BLaER1 (cell line): ENCODE data around the gene CYP26A1.
A peak's percentile ranks its signal among the peaks of the same experiment; 100 is the strongest.

ENCODE experiments used
- H3K27ac ChIP-seq: shearing (Covaris generic); formaldehyde crosslinking; 2 replicates; pipeline ENCODE4 v1.8.1; 2022
- H3K27me3 ChIP-seq: shearing (Covaris generic); formaldehyde crosslinking; 2 replicates; pipeline ENCODE4 v1.8.1; 2022
- H3K36me3 ChIP-seq: shearing (Covaris generic); formaldehyde crosslinking; 2 replicates; pipeline ENCODE4 v1.8.1; 2022
- H3K4me1 ChIP-seq: shearing (Covaris generic); formaldehyde crosslinking; 2 replicates; pipeline ENCODE4 v1.8.1; 2022
- H3K4me2 ChIP-seq: shearing (Covaris generic); formaldehyde crosslinking; 2 replicates; pipeline ENCODE4 v1.8.1; 2022
- H3K4me3 ChIP-seq: shearing (Covaris generic); formaldehyde crosslinking; 2 replicates; pipeline ENCODE4 v1.8.1; 2022
- H3K9ac ChIP-seq: shearing (Covaris generic); formaldehyde crosslinking; 2 replicates; pipeline ENCODE4 v1.8.1; 2022
- H3K9me3 ChIP-seq: shearing (Covaris generic); formaldehyde crosslinking; 2 replicates; pipeline ENCODE4 v1.8.1; 2022
- H4K20me1 ChIP-seq: shearing (Covaris generic); formaldehyde crosslinking; 2 replicates; pipeline ENCODE4 v1.8.1; 2022
- Cebpa-rat ChIP-seq: shearing (Covaris generic); IDR thresholded peaks from 2 replicates; pipeline ENCODE4 v1.8.1; 2022

CYP26A1 gene

GRCh38 chr10:93070378-93071176 is 3.1 kb upstream of the CYP26A1 start:
- Histone ChIP-seq H3K4me1 (peaks cover 18% of the 10 kb centered on the region), H3K9ac (no peak overlapping the region)

DNA sequence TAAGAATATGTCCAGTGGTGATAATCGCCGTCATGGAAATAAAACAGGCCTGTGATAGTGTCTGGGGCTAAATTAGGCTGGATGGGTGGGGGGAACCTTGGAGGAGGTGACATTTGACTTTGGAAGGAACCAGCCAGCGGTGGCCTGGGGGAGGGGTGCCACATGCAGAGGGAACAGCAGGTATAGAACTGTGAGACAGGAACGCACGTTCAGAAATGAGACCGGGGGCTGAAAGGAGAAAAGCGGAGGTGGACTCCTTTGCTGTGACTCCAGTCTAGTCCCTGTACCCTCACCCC is 2.6 kb upstream of the CYP26A1 start:
- Histone ChIP-seq H3K4me3 (no peak overlapping the region), H3K36me3 (no peaks in the 10 kb centered on the region), H4K20me1 (peaks cover 51% of the 10 kb centered on the region), H3K27me3 (peaks cover 97% of the 10 kb centered on the region), H3K4me2 (no peak overlapping the region), H3K27ac (no peak overlapping the region), H3K9me3 (peaks cover 4% of the 10 kb centered on the region; the same call in 1 of the 2 replicates), H3K4me1 (peaks cover 18% of the 10 kb centered on the region), H3K9ac (no peak overlapping the region)
- TF ChIP-seq Cebpa-rat, result no peak

More at GRCh38 chr10:93070378-93071176, 3.1 kb upstream of the CYP26A1 start:
- Histone ChIP-seq H3K4me2 (no peak overlapping the region), H3K9me3 (peaks cover 4% of the 10 kb centered on the region; the same call in 1 of the 2 replicates), H4K20me1 (peaks cover 56% of the 10 kb centered on the region), H3K36me3 (no peaks in the 10 kb centered on the region), H3K4me3 (no peak overlapping the region), H3K27me3 (peaks cover 99% of the 10 kb centered on the region), H3K27ac (no peak overlapping the region)
- no peak for TF ChIP-seq Cebpa-rat

GRCh38 chr10:93071674-93072224 is 1.9 kb upstream of the CYP26A1 start:
- no peak for TF ChIP-seq Cebpa-rat
- Histone ChIP-seq H3K4me2 (no peak overlapping the region), H3K27ac (no peak overlapping the region), H3K27me3 (peaks cover 91% of the 10 kb centered on the region), H4K20me1 (peaks cover 51% of the 10 kb centered on the region), H3K4me3 (no peak overlapping the region), H3K4me1 (peaks cover 18% of the 10 kb centered on the region), H3K9ac (no peak overlapping the region), H3K9me3 (peaks cover 4% of the 10 kb centered on the region; the same call in 1 of the 2 replicates), H3K36me3 (no peaks in the 10 kb centered on the region)

- Histone ChIP-seq H3K9me3 (peaks cover 4% of the 10 kb centered on the region; the same call in 1 of the 2 replicates), H4K20me1 (peaks cover 51% of the 10 kb centered on the region), H3K27ac (no peak overlapping the region), H3K9ac (no peak overlapping the region), H3K4me2 (no peak overlapping the region), H3K27me3 (peaks cover 86% of the 10 kb centered on the region), H3K36me3 (no peaks in the 10 kb centered on the region), H3K4me3 (no peak overlapping the region), H3K4me1 (peaks cover 18% of the 10 kb centered on the region)
- no peak for TF ChIP-seq Cebpa-rat
Measured at GRCh38 chr10:93072225-93072712, 1.4 kb upstream of the CYP26A1 start.

DNA sequence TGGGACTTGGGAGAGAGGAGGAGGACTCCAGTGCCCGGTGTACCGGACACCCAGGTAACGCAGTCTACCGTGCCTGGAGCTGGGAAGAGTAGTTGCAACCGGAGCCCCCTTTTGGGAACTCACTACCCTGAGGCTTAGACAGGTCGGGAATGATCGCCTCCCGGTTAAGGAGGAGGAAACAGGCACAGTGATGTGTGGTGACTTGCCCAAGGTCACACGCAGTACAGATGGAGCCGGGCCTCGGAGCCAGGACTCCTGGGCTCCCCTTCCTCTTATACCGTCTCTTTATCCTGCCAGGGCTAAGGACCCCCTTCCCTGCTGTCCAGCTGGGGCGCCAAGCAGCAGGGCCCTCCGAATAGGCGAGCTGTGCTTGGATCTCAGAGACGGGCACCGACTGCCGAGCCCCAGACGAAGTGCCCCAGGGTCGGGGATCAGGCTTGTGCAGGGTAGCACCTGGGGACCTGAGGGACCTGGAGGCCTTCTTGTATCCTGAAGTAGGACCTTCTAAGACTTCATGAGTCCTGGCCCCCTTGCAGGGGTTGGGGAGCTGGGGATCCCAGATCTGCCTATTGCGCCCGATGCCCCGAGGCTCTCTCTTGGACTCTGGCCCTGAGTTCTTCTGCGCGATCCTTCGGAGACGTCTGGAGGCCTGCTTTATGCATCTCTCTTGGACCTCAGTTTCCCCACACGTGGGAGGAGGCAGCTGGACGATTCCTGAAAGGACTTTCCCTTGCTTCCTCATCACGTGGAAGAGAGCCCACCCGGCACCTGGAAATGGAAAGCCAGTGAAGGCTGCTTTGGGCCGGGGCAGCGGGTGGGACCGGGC is 767 bp upstream of the CYP26A1 start:
- Histone ChIP-seq H3K4me3 (peak overlapping the region; percentile 70), H3K27ac (no peak overlapping the region), H4K20me1 (peaks cover 46% of the 10 kb centered on the region), H3K36me3 (no peaks in the 10 kb centered on the region), H3K9me3 (peaks cover 4% of the 10 kb centered on the region; the same call in 1 of the 2 replicates), H3K9ac (no peak overlapping the region), H3K4me2 (peak overlapping the region; percentile 99), H3K27me3 (peaks cover 79% of the 10 kb centered on the region), H3K4me1 (peaks cover 18% of the 10 kb centered on the region)
- no peak for TF ChIP-seq Cebpa-rat

DNA sequence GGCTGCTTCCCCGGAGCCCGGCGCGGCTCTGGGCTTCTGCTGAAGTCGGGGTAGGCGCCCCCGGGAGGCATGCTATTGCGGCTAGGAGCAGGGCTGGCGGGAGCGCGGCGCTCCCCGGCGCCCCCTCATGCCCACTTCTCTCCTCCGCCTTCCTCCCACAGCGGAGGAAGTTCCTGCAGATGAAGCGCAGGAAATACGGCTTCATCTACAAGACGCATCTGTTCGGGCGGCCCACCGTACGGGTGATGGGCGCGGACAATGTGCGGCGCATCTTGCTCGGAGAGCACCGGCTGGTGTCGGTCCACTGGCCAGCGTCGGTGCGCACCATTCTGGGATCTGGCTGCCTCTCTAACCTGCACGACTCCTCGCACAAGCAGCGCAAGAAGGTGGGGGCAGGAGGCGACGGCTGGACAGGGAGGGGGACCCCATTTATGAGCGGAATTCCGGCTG is 479 bp downstream of the CYP26A1 start:
- Histone ChIP-seq H3K27me3 (peaks cover 67% of the 10 kb centered on the region), H3K27ac (no peak overlapping the region), H3K4me3 (peak overlapping the region; percentile 70), H4K20me1 (peaks cover 33% of the 10 kb centered on the region), H3K9me3 (peaks cover 4% of the 10 kb centered on the region; the same call in 1 of the 2 replicates), H3K4me2 (peak overlapping the region; percentile 99), H3K4me1 (peaks cover 18% of the 10 kb centered on the region), H3K36me3 (no peaks in the 10 kb centered on the region), H3K9ac (no peak overlapping the region)
- TF ChIP-seq Cebpa-rat, result no peak

DNA sequence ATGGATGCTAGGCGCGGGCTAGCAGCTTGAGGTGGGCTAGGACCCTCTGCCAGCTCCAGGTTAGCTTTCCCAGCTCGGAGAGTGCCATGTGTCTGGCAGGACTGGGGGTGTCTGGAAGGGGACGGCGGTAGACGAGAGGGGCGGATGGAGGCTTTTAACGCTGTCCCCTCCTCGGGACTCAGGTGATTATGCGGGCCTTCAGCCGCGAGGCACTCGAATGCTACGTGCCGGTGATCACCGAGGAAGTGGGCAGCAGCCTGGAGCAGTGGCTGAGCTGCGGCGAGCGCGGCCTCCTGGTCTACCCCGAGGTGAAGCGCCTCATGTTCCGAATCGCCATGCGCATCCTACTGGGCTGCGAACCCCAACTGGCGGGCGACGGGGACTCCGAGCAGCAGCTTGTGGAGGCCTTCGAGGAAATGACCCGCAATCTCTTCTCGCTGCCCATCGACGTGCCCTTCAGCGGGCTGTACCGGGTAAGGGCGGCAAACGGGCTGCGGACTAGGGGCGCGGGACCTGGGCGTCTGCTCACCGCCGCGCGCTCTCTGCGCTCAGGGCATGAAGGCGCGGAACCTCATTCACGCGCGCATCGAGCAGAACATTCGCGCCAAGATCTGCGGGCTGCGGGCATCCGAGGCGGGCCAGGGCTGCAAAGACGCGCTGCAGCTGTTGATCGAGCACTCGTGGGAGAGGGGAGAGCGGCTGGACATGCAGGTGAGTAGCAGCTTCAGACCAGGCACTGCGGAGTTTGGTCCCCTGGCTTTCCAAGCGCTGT is 1.1 kb downstream of the CYP26A1 start:
- H3K9ac ChIP-seq, result no peak overlapping the region
- peaks cover 18% of the 10 kb centered on the region for H3K4me1 ChIP-seq
- H3K36me3 ChIP-seq, result no peaks in the 10 kb centered on the region
- peak overlapping the region; percentile 70 for H3K4me3 ChIP-seq
- no peak overlapping the region for H3K27ac ChIP-seq
- H3K4me2 ChIP-seq, result peak overlapping the region; percentile 99
- peaks cover 29% of the 10 kb centered on the region for H4K20me1 ChIP-seq
- peaks cover 61% of the 10 kb centered on the region for H3K27me3 ChIP-seq
- H3K9me3 ChIP-seq, result peaks cover 4% of the 10 kb centered on the region; the same call in 1 of the 2 replicates
- no peak for TF ChIP-seq Cebpa-rat

- peaks cover 4% of the 10 kb centered on the region; the same call in 1 of the 2 replicates for H3K9me3 ChIP-seq
- H3K27me3 ChIP-seq, result peaks cover 53% of the 10 kb centered on the region
- peaks cover 18% of the 10 kb centered on the region for H3K4me1 ChIP-seq
- no peak overlapping the region for H3K27ac ChIP-seq
- no peaks in the 10 kb centered on the region for H3K36me3 ChIP-seq
- H3K9ac ChIP-seq, result no peak overlapping the region
- H4K20me1 ChIP-seq, result peaks cover 21% of the 10 kb centered on the region
- TF ChIP-seq Cebpa-rat, result no peak
- H3K4me3 ChIP-seq, result no peak overlapping the region
- no peak overlapping the region for H3K4me2 ChIP-seq
Measured at GRCh38 chr10:93075369-93076221, 1.9 kb downstream of the CYP26A1 start.
